ENCODE data around the gene CDCA4. TPM values are rescaled to one million over a fixed set of nuclear protein-coding genes. Genes with fewer than 3 reads are reported as not detected.

The CDCA4 gene
- total RNA-seq, 2 experiments from 2014 or later = 59.4 to 63.5 TPM

- Mint-ChIP-seq H3K27ac (peak overlapping the region; percentile 96), H3K4me1 (ENCODE audit: low read depth) (peaks cover 47% of the 10 kb centered on the region), H3K36me3 (ENCODE audit: low read depth) (peaks cover 30% of the 10 kb centered on the region), H3K9me3 (no peaks in the 10 kb centered on the region), H3K27me3 (no peaks in the 10 kb centered on the region), H3K4me3 (no peak overlapping the region)
- intact Hi-C loops (cut with micrococcal nuclease) = no loop called here
- no peak for TF ChIP-seq CTCF (IDR thresholded peaks at IDR 0.05)
- no peak for ATAC-seq
- DNase-seq = no peak
- ChIA-PET CTCF (interaction anchor here (0.9 to 10.0 kb wide), 11 partner anchors 11 to 84 kb away, joined by 3 to 72 read pairs (median 6); partner anchors contain the start of gene CLBA1), POLR2A (interaction anchor here (0.6 to 4.6 kb wide), 8 partner anchors 9 to 75 kb away, joined by 3 to 33 read pairs (median 11); partner anchors contain the start of gene CDCA4)
Measured at GRCh38 chr14:105058521-105059034, 37.7 kb upstream of the CDCA4 start.

- no peak for ATAC-seq
- POLR2A ChIA-PET = interaction anchor here (0.8 to 3.1 kb wide), 2 partner anchors 10 to 37 kb away, joined by 3 to 16 read pairs; partner anchors contain the start of gene CDCA4
- peaks cover 32% of the 10 kb centered on the region for H3K4me1 Mint-ChIP-seq (ENCODE audit: low read depth)
- CTCF ChIA-PET = interaction anchor here (3.1 to 3.8 kb wide), 2 partner anchors 10 to 82 kb away, joined by 16 to 32 read pairs; no protein-coding TSS in a partner anchor
- no peaks in the 10 kb centered on the region for H3K9me3 Mint-ChIP-seq
- H3K4me3 Mint-ChIP-seq = no peak overlapping the region
- peaks cover 30% of the 10 kb centered on the region for H3K36me3 Mint-ChIP-seq (ENCODE audit: low read depth)
- intact Hi-C loops (cut with micrococcal nuclease) = no loop called here
- no peak for TF ChIP-seq CTCF (IDR thresholded peaks at IDR 0.05)
- no peaks in the 10 kb centered on the region for H3K27me3 Mint-ChIP-seq
- DNase-seq = no peak
- no peak overlapping the region for H3K27ac Mint-ChIP-seq
Measured at GRCh38 chr14:105056303-105056831, 35.5 kb upstream of the CDCA4 start.

- DNase-seq (no peak), ATAC-seq (no peak)
- intact Hi-C loops (cut with micrococcal nuclease) = no loop called here
- POLR2A ChIA-PET = no interaction called here
- H3K9me3 Mint-ChIP-seq = no peaks in the 10 kb centered on the region
- no peak for TF ChIP-seq CTCF (IDR thresholded peaks at IDR 0.05)
- H3K4me3 Mint-ChIP-seq = no peak overlapping the region
- H3K36me3 Mint-ChIP-seq (ENCODE audit: low read depth) = peaks cover 36% of the 10 kb centered on the region
- H3K27me3 Mint-ChIP-seq = no peaks in the 10 kb centered on the region
- H3K4me1 Mint-ChIP-seq (ENCODE audit: low read depth) = peaks cover 30% of the 10 kb centered on the region
- no peak overlapping the region for H3K27ac Mint-ChIP-seq
- CTCF ChIA-PET = no interaction called here
Measured at GRCh38 chr14:105055736-105056302, 34.9 kb upstream of the CDCA4 start.

- H3K27ac Mint-ChIP-seq = peak overlapping the region; percentile 63
- no peaks in the 10 kb centered on the region for H3K9me3 Mint-ChIP-seq
- no peak for TF ChIP-seq CTCF (IDR thresholded peaks at IDR 0.05)
- ChIA-PET CTCF (no interaction called here), POLR2A (no interaction called here)
- DNase-seq = no peak
- no peak for ATAC-seq
- no peaks in the 10 kb centered on the region for H3K27me3 Mint-ChIP-seq
- intact Hi-C loops (cut with micrococcal nuclease) = no loop called here
- no peak overlapping the region for H3K4me3 Mint-ChIP-seq
- peaks cover 36% of the 10 kb centered on the region for H3K36me3 Mint-ChIP-seq (ENCODE audit: low read depth)
- peaks cover 25% of the 10 kb centered on the region for H3K4me1 Mint-ChIP-seq (ENCODE audit: low read depth)
Measured at GRCh38 chr14:105055334-105055733, 34.5 kb upstream of the CDCA4 start.

GRCh38 chr14:105053996-105054395 lies 33.1 kb upstream of the CDCA4 start:
- TF ChIP-seq CTCF (IDR thresholded peaks at IDR 0.05) = no peak
- POLR2A ChIA-PET = interaction anchor here (1.0 to 1.6 kb wide), 3 partner anchors 8 to 33 kb away, joined by 4 to 6 read pairs (median 5); partner anchors contain the start of genes CDCA4 and GPR132
- H3K27me3 Mint-ChIP-seq = no peaks in the 10 kb centered on the region
- ATAC-seq (no peak), DNase-seq (no peak)
- CTCF ChIA-PET = interaction anchor here (0.9 to 1.5 kb wide), 4 partner anchors 9 to 81 kb away, joined by 3 to 5 read pairs (median 4); no protein-coding TSS in a partner anchor
- intact Hi-C loops (cut with micrococcal nuclease) = no loop called here
- peak overlapping the region; percentile 40 for H3K27ac Mint-ChIP-seq
- no peak overlapping the region for H3K4me3 Mint-ChIP-seq
- H3K9me3 Mint-ChIP-seq = no peaks in the 10 kb centered on the region
- peaks cover 35% of the 10 kb centered on the region for H3K36me3 Mint-ChIP-seq (ENCODE audit: low read depth)
- H3K4me1 Mint-ChIP-seq (ENCODE audit: low read depth) = peaks cover 12% of the 10 kb centered on the region
